Memory B cell (primary cell): Measurements from ENCODE around the gene HLCS.
A peak's percentile ranks its signal among the peaks of the same experiment; 100 is the strongest.

Experiments
- ATAC-seq: fragments of 150-1000 bp; cut with Tn5 transposase; 2 replicates; pipeline ENCODE4 v1.10.0; 2021; ENCODE audit warnings: low read depth, mild to moderate bottlenecking, moderate library complexity
- DNase-seq, 2 donors: peaks; one replicate each; pipeline ENCODE4 v3.0.0; 2022; ENCODE audit warnings: low spot score in 2 of 2
- H3K27ac Mint-ChIP-seq: one replicate; pipeline ENCODE4 v1.8.0; 2022; ENCODE audit warnings: mild to moderate bottlenecking, moderate library complexity, mixed read lengths
- H3K27me3 Mint-ChIP-seq: one replicate; pipeline ENCODE4 v1.8.0; 2022; ENCODE audit warnings: mixed read lengths
- H3K36me3 Mint-ChIP-seq: one replicate; pipeline ENCODE4 v1.8.0; 2022; ENCODE audit warnings: mild to moderate bottlenecking, mixed read lengths
- H3K4me1 Mint-ChIP-seq: one replicate; pipeline ENCODE4 v1.8.0; 2022; ENCODE audit warnings: mixed read lengths
- H3K4me3 Mint-ChIP-seq: one replicate; pipeline ENCODE4 v1.8.0; 2022; ENCODE audit warnings: mild to moderate bottlenecking, moderate library complexity, mixed read lengths
- H3K9me3 Mint-ChIP-seq: one replicate; pipeline ENCODE4 v1.8.0; 2022; ENCODE audit warnings: mixed read lengths

Gene HLCS

GRCh38 chr21:36974851-36975192, 8.4 kb upstream of the HLCS start:
- DNase-seq, result no peak
- Mint-ChIP-seq H3K4me1 (peaks cover 14% of the 10 kb centered on the region), H3K27me3 (no peaks in the 10 kb centered on the region), H3K9me3 (no peaks in the 10 kb centered on the region), H3K36me3 (no peaks in the 10 kb centered on the region), H3K4me3 (no peak overlapping the region), H3K27ac (no peak overlapping the region)
- no peak for ATAC-seq

- H3K4me1 Mint-ChIP-seq, result peaks cover 14% of the 10 kb centered on the region
- H3K36me3 Mint-ChIP-seq, result no peaks in the 10 kb centered on the region
- DNase-seq (no peak), ATAC-seq (no peak)
- H3K4me3 Mint-ChIP-seq, result no peak overlapping the region
- H3K27ac Mint-ChIP-seq, result no peak overlapping the region
- no peaks in the 10 kb centered on the region for H3K9me3 Mint-ChIP-seq
- no peaks in the 10 kb centered on the region for H3K27me3 Mint-ChIP-seq
Observed at GRCh38 chr21:36973986-36974850, 7.7 kb upstream of the HLCS start.

- no peak for DNase-seq
- H3K9me3 Mint-ChIP-seq, result no peaks in the 10 kb centered on the region
- peaks cover 9% of the 10 kb centered on the region for H3K4me1 Mint-ChIP-seq
- no peaks in the 10 kb centered on the region for H3K36me3 Mint-ChIP-seq
- H3K4me3 Mint-ChIP-seq, result no peak overlapping the region
- no peaks in the 10 kb centered on the region for H3K27me3 Mint-ChIP-seq
- ATAC-seq, result no peak
- H3K27ac Mint-ChIP-seq, result peak overlapping the region; percentile 9
Observed at GRCh38 chr21:36968976-36969375, 2.5 kb upstream of the HLCS start.

GRCh38 chr21:36968414-36968813, 1.9 kb upstream of the HLCS start:
- ATAC-seq (no peak), DNase-seq (no peak)
- no peaks in the 10 kb centered on the region for H3K27me3 Mint-ChIP-seq
- no peaks in the 10 kb centered on the region for H3K9me3 Mint-ChIP-seq
- no peaks in the 10 kb centered on the region for H3K36me3 Mint-ChIP-seq
- no peak overlapping the region for H3K4me3 Mint-ChIP-seq
- H3K27ac Mint-ChIP-seq, result peak overlapping the region; percentile 9
- peaks cover 9% of the 10 kb centered on the region for H3K4me1 Mint-ChIP-seq

- ATAC-seq, result no peak
- H3K4me3 Mint-ChIP-seq, result peak overlapping the region; percentile 76
Observed at GRCh38 chr21:36966821-36967768, 626 bp upstream of the HLCS start.

GRCh38 chr21:36965720-36966065, 776 bp downstream of the HLCS start:
- peak overlapping the region; percentile 90 for H3K27ac Mint-ChIP-seq
- peaks cover 9% of the 10 kb centered on the region for H3K4me1 Mint-ChIP-seq
- no peaks in the 10 kb centered on the region for H3K9me3 Mint-ChIP-seq
- peaks cover 4% of the 10 kb centered on the region for H3K36me3 Mint-ChIP-seq
- no peaks in the 10 kb centered on the region for H3K27me3 Mint-ChIP-seq
- ATAC-seq (no peak), DNase-seq (no peak)
- H3K4me3 Mint-ChIP-seq, result peak overlapping the region; percentile 88

More at GRCh38 chr21:36966821-36967768, 626 bp upstream of the HLCS start:
- DNase-seq, result no peak
- peak overlapping the region; percentile 60 for H3K27ac Mint-ChIP-seq
- H3K27me3 Mint-ChIP-seq, result no peaks in the 10 kb centered on the region
- no peaks in the 10 kb centered on the region for H3K36me3 Mint-ChIP-seq
- peaks cover 9% of the 10 kb centered on the region for H3K4me1 Mint-ChIP-seq
- no peaks in the 10 kb centered on the region for H3K9me3 Mint-ChIP-seq

GRCh38 chr21:36964827-36965719, 1.4 kb downstream of the HLCS start:
- H3K4me3 Mint-ChIP-seq, result peak overlapping the region; percentile 88
- H3K4me1 Mint-ChIP-seq, result peaks cover 9% of the 10 kb centered on the region
- DNase-seq, result no peak
- H3K27me3 Mint-ChIP-seq, result no peaks in the 10 kb centered on the region
- peak; percentile 29 for ATAC-seq
- peaks cover 8% of the 10 kb centered on the region for H3K36me3 Mint-ChIP-seq
- peak overlapping the region; percentile 90 for H3K27ac Mint-ChIP-seq
- no peaks in the 10 kb centered on the region for H3K9me3 Mint-ChIP-seq

- H3K4me1 Mint-ChIP-seq, result peaks cover 9% of the 10 kb centered on the region
- H3K9me3 Mint-ChIP-seq, result no peaks in the 10 kb centered on the region
- peaks cover 11% of the 10 kb centered on the region for H3K36me3 Mint-ChIP-seq
- no peak overlapping the region for H3K27ac Mint-ChIP-seq
- no peaks in the 10 kb centered on the region for H3K27me3 Mint-ChIP-seq
- ATAC-seq, result no peak
- no peak overlapping the region for H3K4me3 Mint-ChIP-seq
- DNase-seq, result no peak
Observed at GRCh38 chr21:36964398-36964797, 2.1 kb downstream of the HLCS start.

GRCh38 chr21:36962098-36962780, 4.2 kb downstream of the HLCS start:
- peaks cover 9% of the 10 kb centered on the region for H3K4me1 Mint-ChIP-seq
- DNase-seq (no peak), ATAC-seq (no peak)
- H3K36me3 Mint-ChIP-seq, result peaks cover 12% of the 10 kb centered on the region
- no peaks in the 10 kb centered on the region for H3K27me3 Mint-ChIP-seq
- H3K27ac Mint-ChIP-seq, result no peak overlapping the region
- H3K9me3 Mint-ChIP-seq, result no peaks in the 10 kb centered on the region
- H3K4me3 Mint-ChIP-seq, result no peak overlapping the region

- Mint-ChIP-seq H3K27ac (no peak overlapping the region), H3K36me3 (peaks cover 17% of the 10 kb centered on the region), H3K4me1 (peaks cover 9% of the 10 kb centered on the region), H3K4me3 (no peak overlapping the region), H3K27me3 (no peaks in the 10 kb centered on the region), H3K9me3 (no peaks in the 10 kb centered on the region)
- no peak for ATAC-seq
- DNase-seq, result no peak
Observed at GRCh38 chr21:36960676-36961284, 5.7 kb downstream of the HLCS start.

GRCh38 chr21:36959020-36959835, 7.2 kb downstream of the HLCS start:
- no peak for DNase-seq
- H3K36me3 Mint-ChIP-seq, result peaks cover 18% of the 10 kb centered on the region
- no peaks in the 10 kb centered on the region for H3K9me3 Mint-ChIP-seq
- no peaks in the 10 kb centered on the region for H3K27me3 Mint-ChIP-seq
- no peak overlapping the region for H3K4me3 Mint-ChIP-seq
- H3K27ac Mint-ChIP-seq, result no peak overlapping the region
- H3K4me1 Mint-ChIP-seq, result no peaks in the 10 kb centered on the region
- no peak for ATAC-seq

- peaks cover 23% of the 10 kb centered on the region for H3K36me3 Mint-ChIP-seq
- no peaks in the 10 kb centered on the region for H3K4me1 Mint-ChIP-seq
- no peaks in the 10 kb centered on the region for H3K27me3 Mint-ChIP-seq
- DNase-seq (no peak), ATAC-seq (no peak)
- no peaks in the 10 kb centered on the region for H3K9me3 Mint-ChIP-seq
- H3K27ac Mint-ChIP-seq, result no peak overlapping the region
- H3K4me3 Mint-ChIP-seq, result no peak overlapping the region
Observed at GRCh38 chr21:36955783-36956182, 10.7 kb downstream of the HLCS start.
